ENCODE results near the gene CHRDL2.

GRCh38 chr11:74775762-74776161, 44.5 kb upstream of the CHRDL2 start:
- no peak for TF ChIP-seq CTCF (conservative IDR thresholded peaks at IDR 0.05; ENCODE audit: low read depth, low read length)
- TF ChIP-seq EZH2 (IDR thresholded peaks at IDR 0.05; ENCODE audit: borderline replicate concordance, low read depth, low read length, poor library complexity, severe bottlenecking): no peak

Measured in A673 (cell line).